Measurements from ENCODE around the gene IFRD2.
"Not testable (repeated sequence)": the region's sequence is repeated elsewhere in the genome, so short reads cannot be mapped to it uniquely, and the experiment has no call there.

GRCh38 chr3:50272538-50272910 is 19.7 kb downstream of the IFRD2 start:
- TF ChIP-seq, protein P1, sequence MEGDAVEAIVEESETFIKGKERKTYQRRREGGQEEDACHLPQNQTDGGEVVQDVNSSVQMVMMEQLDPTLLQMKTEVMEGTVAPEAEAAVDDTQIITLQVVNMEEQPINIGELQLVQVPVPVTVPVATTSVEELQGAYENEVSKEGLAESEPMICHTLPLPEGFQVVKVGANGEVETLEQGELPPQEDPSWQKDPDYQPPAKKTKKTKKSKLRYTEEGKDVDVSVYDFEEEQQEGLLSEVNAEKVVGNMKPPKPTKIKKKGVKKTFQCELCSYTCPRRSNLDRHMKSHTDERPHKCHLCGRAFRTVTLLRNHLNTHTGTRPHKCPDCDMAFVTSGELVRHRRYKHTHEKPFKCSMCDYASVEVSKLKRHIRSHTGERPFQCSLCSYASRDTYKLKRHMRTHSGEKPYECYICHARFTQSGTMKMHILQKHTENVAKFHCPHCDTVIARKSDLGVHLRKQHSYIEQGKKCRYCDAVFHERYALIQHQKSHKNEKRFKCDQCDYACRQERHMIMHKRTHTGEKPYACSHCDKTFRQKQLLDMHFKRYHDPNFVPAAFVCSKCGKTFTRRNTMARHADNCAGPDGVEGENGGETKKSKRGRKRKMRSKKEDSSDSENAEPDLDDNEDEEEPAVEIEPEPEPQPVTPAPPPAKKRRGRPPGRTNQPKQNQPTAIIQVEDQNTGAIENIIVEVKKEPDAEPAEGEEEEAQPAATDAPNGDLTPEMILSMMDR (conservative IDR thresholded peaks at IDR 0.05; ENCODE audit: low read length): not testable (repeated sequence)
- not testable (repeated sequence) for TF ChIP-seq EZH2phosphoT487 (IDR thresholded peaks at IDR 0.05; ENCODE audit: borderline replicate concordance)

Measured in Loucy (cell line).